OCI-LY1 (cell line): ENCODE results near the gene SLC24A4.

Experiments
- H2AFZ ChIP-seq: fragments of 200-600 bp; sonication (generic), shearing (Covaris generic); 2 replicates; pipeline ENCODE4 v1.6.0; 2014; ENCODE audit warnings: antibody characterized with exemption, mild to moderate bottlenecking, low read length
- H3F3A ChIP-seq: fragments of 200-600 bp; sonication (generic), shearing (Covaris generic); 2 replicates; pipeline ENCODE4 v1.6.0; 2014; ENCODE audit warnings: mild to moderate bottlenecking, antibody characterized with exemption, low read length, moderate library complexity; ENCODE audit not compliant: insufficient read depth
- H3K27ac ChIP-seq: fragments of 200-600 bp; sonication (generic); 2 replicates; pipeline ENCODE4 v1.5.1; 2014; ENCODE audit warnings: low read length, mixed run types, mild to moderate bottlenecking, low read depth; ENCODE audit not compliant: poor library complexity, severe bottlenecking
- H3K27me3 ChIP-seq: fragments of 200-600 bp; sonication (generic); 2 replicates; pipeline ENCODE4 v1.6.0; 2014; ENCODE audit warnings: antibody characterized with exemption, mild to moderate bottlenecking, low read length, moderate library complexity; ENCODE audit not compliant: insufficient read depth
- H3K36me3 ChIP-seq: fragments of 200-600 bp; sonication (generic); 2 replicates; pipeline ENCODE4 v1.6.1; 2014; ENCODE audit warnings: mild to moderate bottlenecking, antibody characterized with exemption, low read length, moderate library complexity, mixed read lengths; ENCODE audit not compliant: insufficient read depth
- H3K4me1 ChIP-seq: fragments of 200-600 bp; sonication (generic); 2 replicates; pipeline ENCODE4 v1.5.1; 2014; ENCODE audit warnings: mild to moderate bottlenecking, low read length, moderate library complexity; ENCODE audit not compliant: insufficient read depth, severe bottlenecking
- H3K4me2 ChIP-seq: fragments of 200-600 bp; sonication (generic), shearing (Covaris generic); 2 replicates; pipeline ENCODE4 v1.6.1; 2014; ENCODE audit warnings: low read length
- H3K4me3 ChIP-seq: fragments of 200-600 bp; sonication (generic); 2 replicates; pipeline ENCODE4 v1.5.1; 2014; ENCODE audit warnings: low read length, low read depth, mild to moderate bottlenecking, mixed read lengths; ENCODE audit not compliant: poor library complexity, severe bottlenecking
- H3K79me2 ChIP-seq: fragments of 200-600 bp; shearing (Covaris generic); 2 replicates; pipeline ENCODE4 v1.6.1; 2016; ENCODE audit warnings: mixed run types, low read length, mixed read lengths; ENCODE audit not compliant: insufficient read depth
- H3K9ac ChIP-seq: fragments of 200-600 bp; sonication (generic), shearing (Covaris generic); 2 replicates; pipeline ENCODE4 v1.6.1; 2014; ENCODE audit warnings: mild to moderate bottlenecking, low read length, mixed read lengths
- H3K9me2 ChIP-seq: fragments of 200-600 bp; sonication (generic), shearing (Covaris generic); 2 replicates; pipeline ENCODE4 v1.6.1; 2014; ENCODE audit warnings: low read depth, mild to moderate bottlenecking, low read length, mixed read lengths
- H3K9me3 ChIP-seq: fragments of 200-600 bp; shearing (Covaris generic); 2 replicates; pipeline ENCODE4 v1.6.1; 2014; ENCODE audit warnings: low read length, mixed read lengths
- H4K20me1 ChIP-seq: fragments of 200-600 bp; sonication (generic), shearing (Covaris generic); 2 replicates; pipeline ENCODE4 v1.6.0; 2016; ENCODE audit warnings: mild to moderate bottlenecking, low read length; ENCODE audit not compliant: insufficient read depth
- EZH2 ChIP-seq: fragments of 200-600 bp; sonication (generic), shearing (Covaris generic); IDR thresholded peaks from 2 replicates; pipeline ENCODE4 v1.8.0; 2017; ENCODE audit warnings: borderline replicate concordance, mixed run types, mild to moderate bottlenecking, antibody characterized with exemption, low read length, moderate library complexity, mixed read lengths
- TF ChIP-seq, protein P1 (sequence below): fragments of 200-600 bp; sonication (generic), shearing (Covaris generic); IDR thresholded peaks from 2 replicates; pipeline ENCODE4 v1.5.1; 2017; ENCODE audit warnings: mild to moderate bottlenecking, antibody characterized with exemption, low read length, moderate library complexity, mixed read lengths

SLC24A4 gene

GRCh38 chr14:92458136-92459029 is 135.4 kb downstream of the SLC24A4 start:
- Histone ChIP-seq H3K9me2 (no peaks in the 10 kb centered on the region), H3K27ac (no peak overlapping the region), H3K9me3 (no peaks in the 10 kb centered on the region), H3K27me3 (no peaks in the 10 kb centered on the region; the same call in 1 of the 2 replicates), H3K9ac (no peak overlapping the region), H4K20me1 (no peaks in the 10 kb centered on the region), H3K4me3 (no peak overlapping the region), H3K36me3 (no peaks in the 10 kb centered on the region), H2AFZ (no peak overlapping the region), H3F3A (no peaks in the 10 kb centered on the region), H3K79me2 (no peaks in the 10 kb centered on the region), H3K4me2 (no peak overlapping the region), H3K4me1 (no peaks in the 10 kb centered on the region)
- TF ChIP-seq, protein P1, sequence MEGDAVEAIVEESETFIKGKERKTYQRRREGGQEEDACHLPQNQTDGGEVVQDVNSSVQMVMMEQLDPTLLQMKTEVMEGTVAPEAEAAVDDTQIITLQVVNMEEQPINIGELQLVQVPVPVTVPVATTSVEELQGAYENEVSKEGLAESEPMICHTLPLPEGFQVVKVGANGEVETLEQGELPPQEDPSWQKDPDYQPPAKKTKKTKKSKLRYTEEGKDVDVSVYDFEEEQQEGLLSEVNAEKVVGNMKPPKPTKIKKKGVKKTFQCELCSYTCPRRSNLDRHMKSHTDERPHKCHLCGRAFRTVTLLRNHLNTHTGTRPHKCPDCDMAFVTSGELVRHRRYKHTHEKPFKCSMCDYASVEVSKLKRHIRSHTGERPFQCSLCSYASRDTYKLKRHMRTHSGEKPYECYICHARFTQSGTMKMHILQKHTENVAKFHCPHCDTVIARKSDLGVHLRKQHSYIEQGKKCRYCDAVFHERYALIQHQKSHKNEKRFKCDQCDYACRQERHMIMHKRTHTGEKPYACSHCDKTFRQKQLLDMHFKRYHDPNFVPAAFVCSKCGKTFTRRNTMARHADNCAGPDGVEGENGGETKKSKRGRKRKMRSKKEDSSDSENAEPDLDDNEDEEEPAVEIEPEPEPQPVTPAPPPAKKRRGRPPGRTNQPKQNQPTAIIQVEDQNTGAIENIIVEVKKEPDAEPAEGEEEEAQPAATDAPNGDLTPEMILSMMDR = no peak
- TF ChIP-seq EZH2 = no peak

DNA sequence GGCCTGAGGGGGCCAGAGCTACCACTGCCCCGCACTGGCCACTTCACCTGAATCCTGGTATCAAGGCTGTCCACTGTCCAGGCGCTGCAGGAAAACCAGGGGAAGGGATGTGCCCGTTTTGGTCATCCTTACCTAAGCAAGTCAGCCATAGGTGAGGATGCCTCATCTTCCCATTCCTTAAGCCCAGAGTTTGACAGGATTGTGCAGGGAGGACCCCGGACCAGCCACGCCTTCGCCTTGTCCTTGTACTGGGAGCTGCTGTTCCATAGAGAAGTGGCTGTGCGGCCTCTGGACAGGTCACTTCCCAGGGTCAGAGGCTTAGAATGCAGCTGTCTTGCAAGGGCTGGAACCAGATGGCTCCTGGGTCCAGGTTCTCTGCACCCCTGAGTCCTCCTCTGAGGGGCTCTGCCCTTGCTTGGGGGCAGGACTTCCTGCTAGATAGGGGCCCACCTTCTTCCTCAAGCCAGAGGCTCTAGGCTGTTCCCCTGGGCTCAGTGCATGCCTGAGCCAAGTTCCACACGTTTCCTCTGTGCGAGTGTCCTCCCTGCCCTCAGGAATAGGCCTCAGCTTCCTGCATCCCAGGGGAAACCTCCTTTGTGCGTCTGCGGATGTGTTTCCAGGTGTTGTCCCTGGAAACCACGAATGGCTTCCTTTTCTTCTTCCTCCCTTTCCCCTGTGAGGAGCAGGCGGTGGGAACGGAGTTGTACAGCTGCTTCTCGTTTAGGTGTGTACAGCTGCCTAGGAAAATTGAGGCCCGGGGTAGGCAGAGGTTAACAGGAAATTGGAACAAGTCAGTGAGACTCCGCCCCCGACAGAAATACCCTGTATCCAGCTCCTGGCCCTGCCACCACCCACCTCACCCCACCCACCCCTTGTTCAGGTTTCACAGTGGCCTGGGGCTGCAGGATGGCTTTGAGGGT is 136.3 kb downstream of the SLC24A4 start:
- no peaks in the 10 kb centered on the region for H3K9me2 ChIP-seq
- H2AFZ ChIP-seq = no peak overlapping the region
- H3K27ac ChIP-seq = no peak overlapping the region
- H3K79me2 ChIP-seq = no peaks in the 10 kb centered on the region
- H3K36me3 ChIP-seq = no peaks in the 10 kb centered on the region
- H3K4me2 ChIP-seq = no peak overlapping the region
- H4K20me1 ChIP-seq = no peaks in the 10 kb centered on the region
- no peaks in the 10 kb centered on the region for H3K4me1 ChIP-seq
- no peak overlapping the region for H3K4me3 ChIP-seq
- no peaks in the 10 kb centered on the region for H3F3A ChIP-seq
- TF ChIP-seq, protein P1 = no peak
- no peak for TF ChIP-seq EZH2
- H3K9me3 ChIP-seq = no peaks in the 10 kb centered on the region
- no peaks in the 10 kb centered on the region for H3K27me3 ChIP-seq
- H3K9ac ChIP-seq = no peak overlapping the region

DNA sequence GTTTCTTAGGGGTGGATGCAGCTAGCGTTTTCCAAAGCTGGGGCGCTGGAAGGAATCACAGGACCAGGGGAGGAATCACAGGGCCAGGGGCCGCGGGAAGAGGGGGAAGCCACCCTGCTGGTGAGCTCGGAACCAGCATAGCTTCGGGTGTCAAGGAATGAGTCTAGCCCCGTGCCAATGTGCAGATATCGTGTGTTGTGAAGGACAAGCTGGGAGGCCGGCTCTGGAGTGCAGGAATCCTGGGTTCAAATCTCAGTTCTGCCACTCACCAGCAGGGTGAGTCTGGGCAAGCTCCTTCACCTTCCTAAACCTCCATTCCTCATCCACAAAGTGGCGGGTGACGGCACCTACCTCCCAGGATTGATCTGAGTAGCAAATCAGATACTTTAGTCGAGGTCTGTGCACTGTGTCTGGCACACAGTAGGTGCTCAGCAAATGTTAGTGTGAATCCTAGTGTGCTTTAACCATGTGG is 137.0 kb downstream of the SLC24A4 start:
- Histone ChIP-seq H2AFZ (no peak overlapping the region), H3K4me1 (no peaks in the 10 kb centered on the region)

More for the DNA sequence above, 137.0 kb downstream of the SLC24A4 start:
- Histone ChIP-seq H3K9me2 (no peaks in the 10 kb centered on the region), H3K4me2 (no peak overlapping the region), H3K27me3 (no peaks in the 10 kb centered on the region), H3K9ac (no peak overlapping the region), H3K4me3 (no peak overlapping the region), H4K20me1 (no peaks in the 10 kb centered on the region), H3K79me2 (no peaks in the 10 kb centered on the region), H3F3A (no peaks in the 10 kb centered on the region), H3K27ac (no peak overlapping the region), H3K36me3 (no peaks in the 10 kb centered on the region), H3K9me3 (no peaks in the 10 kb centered on the region)
- no peak for TF ChIP-seq EZH2
- TF ChIP-seq, protein P1 = no peak
